Measurements from ENCODE around the gene IMPG1.
A peak's percentile ranks its signal among the peaks of the same experiment; 100 is the strongest.

DNA sequence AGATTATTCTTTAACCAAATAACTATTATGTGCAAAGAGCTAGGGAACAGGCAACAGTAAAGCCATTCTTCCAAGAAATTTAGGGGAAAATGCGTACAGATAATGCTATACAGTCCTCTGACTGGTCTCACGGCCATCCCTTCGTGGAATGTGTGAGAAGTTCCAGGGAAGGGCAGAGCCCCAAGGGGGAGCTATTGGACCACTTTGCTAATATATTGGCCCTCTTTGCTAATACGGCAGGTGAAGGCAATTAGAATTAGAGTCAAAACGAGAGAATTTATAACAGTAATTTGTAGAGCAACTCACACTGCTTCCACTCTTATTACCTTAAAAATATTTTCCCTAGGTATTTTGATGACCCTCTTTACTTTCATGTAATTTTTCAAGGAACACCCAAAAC lies 140.4 kb downstream of the IMPG1 start:
- TF ChIP-seq, protein P1, sequence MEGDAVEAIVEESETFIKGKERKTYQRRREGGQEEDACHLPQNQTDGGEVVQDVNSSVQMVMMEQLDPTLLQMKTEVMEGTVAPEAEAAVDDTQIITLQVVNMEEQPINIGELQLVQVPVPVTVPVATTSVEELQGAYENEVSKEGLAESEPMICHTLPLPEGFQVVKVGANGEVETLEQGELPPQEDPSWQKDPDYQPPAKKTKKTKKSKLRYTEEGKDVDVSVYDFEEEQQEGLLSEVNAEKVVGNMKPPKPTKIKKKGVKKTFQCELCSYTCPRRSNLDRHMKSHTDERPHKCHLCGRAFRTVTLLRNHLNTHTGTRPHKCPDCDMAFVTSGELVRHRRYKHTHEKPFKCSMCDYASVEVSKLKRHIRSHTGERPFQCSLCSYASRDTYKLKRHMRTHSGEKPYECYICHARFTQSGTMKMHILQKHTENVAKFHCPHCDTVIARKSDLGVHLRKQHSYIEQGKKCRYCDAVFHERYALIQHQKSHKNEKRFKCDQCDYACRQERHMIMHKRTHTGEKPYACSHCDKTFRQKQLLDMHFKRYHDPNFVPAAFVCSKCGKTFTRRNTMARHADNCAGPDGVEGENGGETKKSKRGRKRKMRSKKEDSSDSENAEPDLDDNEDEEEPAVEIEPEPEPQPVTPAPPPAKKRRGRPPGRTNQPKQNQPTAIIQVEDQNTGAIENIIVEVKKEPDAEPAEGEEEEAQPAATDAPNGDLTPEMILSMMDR (conservative IDR thresholded peaks at IDR 0.05), result peak; percentile 75
- TF ChIP-seq ZFX (IDR thresholded peaks at IDR 0.05), result no peak
